NCI-H1048 (cell line): ENCODE data around the gene ADGRV1.
"Not testable (repeated sequence)": the region's sequence is repeated elsewhere in the genome, so short reads cannot be mapped to it uniquely, and the experiment has no call there.

Source experiments
- DNase-seq: peaks from one replicate; lab custom pipeline; 2025; lab: John Stamatoyannopoulos, UW

The ADGRV1 gene

DNA sequence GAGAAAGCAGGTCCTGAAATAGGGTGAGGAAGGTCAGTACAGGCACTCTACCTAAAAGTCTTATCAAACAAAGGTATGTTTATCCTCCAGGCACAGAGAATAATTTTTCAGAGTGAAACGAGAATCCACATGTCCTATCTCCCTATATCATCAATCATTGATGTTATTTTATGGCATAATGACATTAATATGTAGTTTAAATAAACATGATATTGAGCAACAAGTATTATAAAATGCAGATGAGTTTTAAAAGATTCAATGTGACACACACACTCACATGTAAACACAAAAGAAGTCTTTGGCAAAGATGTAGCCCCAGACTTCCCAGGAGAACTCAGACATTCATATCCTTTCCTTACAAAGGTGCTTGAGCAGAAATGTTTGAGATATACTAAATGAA lies 389.1 kb downstream of the ADGRV1 start:
- no peak for DNase-seq

DNA sequence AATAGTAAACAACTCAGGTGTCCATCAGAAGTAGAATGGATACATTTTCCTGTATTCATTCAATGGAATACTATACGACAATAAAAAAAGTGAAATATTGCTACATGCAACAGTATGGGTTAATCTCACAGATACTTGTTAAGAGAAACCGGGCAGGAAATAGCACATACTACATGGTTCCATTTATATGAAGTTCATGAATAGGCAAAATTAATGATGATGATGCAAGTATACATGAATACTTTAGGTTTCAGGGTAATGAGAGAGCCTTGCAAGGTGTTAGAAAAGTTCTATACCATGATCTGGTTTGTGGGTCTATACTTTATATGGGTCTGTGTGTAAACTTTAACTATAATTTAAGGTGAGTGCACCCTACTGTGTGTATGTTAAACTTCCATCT lies 390.4 kb downstream of the ADGRV1 start:
- no peak for DNase-seq

DNA sequence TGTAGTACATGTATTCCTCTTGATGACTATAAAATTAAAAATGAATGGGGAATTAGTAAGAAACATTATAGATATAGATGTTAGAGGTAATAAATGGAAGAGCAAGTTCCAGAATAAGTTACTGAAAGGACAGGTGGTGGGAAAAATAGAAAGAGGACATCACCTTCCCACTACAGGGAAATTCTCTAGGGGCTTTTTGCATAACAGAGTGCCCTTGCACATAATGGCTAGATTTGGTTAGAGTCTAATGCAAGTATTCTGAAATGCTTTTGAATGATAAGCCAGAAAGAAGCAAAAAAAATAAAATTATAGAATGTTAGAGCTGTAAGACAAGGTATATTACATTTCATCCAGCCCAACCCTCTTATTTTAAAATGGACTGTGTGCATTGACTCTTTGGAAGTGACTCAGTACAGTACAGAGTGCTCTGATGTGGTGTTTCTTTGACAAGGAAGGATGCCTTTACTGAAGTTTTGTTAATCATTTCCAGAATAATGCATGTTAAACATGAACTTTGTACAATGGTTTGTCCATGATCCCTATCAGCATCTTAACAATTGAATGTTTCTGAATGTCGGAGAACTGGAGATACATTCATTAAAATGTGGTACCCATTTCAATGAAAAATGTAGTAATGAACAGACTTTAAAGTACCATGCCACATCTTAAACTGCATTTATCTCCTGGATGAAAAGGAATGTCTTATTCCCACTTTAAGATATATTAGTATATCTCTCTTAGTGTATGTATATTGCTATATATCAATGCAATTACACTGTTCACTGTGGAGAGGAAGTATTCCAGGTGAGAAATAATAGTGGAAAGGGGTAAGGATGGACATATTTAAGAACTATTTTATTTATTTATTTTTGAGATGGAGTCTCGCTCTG lies 391.1 kb downstream of the ADGRV1 start:
- no peak for DNase-seq

DNA sequence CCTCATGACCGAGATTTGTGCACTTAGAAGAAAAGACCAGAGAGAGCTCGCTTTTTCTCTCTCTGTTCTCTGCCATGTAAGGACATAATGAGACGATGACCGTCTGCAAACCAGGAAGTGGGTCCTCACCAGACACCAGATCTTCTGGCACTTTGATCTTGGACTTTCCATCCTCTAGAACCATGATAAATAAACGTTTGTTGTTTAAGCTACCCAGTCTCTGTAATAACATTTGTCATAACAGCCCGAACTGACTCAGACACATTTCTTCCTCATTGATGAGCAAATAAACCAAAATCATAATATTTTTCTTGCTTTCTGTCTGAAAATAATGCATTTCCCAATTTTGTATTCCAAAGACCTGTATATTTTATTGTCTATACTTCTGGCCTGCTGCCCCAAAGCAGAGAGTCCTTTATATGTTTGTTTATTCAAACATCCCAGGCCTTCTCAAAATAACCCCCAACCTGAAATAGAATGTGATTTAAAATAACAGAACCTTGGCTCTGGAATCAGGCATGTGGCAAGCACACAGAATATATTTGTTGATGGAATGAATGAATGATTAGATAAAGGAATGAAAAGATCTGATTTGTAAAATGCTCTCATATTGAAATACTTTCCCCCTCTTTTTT lies 396.5 kb downstream of the ADGRV1 start:
- DNase-seq: no peak

DNA sequence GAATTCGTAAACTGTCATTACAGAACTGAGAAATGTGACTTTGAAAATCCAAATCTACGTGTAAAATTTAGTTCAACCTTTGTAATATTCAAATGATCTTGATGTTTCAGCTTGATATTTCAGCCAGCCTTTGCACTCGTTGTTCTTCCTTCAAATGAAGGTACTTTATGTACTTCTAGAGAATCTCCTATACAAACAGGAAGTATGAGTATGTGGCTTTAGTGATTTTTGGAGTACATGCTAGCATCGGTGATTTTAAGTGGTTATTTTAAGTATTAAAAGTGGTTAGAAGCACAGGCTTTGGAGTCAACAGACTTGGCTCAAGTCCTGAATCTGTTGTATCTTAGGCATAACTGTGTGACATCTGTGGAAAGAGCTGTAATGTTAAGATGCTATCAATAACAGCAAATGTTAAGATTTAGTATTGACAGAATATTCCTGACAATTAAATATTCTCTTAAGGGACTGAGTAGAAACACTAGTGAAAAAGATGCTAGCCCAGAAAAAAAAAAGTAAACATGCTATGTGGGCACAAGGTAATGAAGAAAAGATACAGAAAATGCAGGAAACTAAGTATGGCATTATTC lies 398.0 kb downstream of the ADGRV1 start:
- no peak for DNase-seq

DNA sequence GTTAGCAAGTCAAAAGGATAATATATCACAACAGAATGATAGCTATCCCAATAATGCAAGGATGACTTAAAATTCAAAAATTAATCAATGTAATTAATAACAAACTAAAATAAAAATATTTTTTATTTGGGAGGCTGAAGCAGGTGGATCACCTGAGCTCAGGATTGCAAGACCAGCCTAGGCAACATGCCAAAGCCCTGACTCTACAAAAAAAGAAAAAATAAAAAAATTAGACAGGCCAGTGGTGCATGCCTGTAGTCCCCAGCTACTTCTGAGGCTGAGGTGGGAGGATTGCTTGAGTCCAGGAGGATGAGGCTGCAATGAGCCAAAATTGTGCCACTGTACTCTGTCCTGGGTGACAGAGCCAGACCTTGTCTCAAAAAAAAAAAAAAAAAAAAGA lies 399.3 kb downstream of the ADGRV1 start:
- DNase-seq: no peak

DNA sequence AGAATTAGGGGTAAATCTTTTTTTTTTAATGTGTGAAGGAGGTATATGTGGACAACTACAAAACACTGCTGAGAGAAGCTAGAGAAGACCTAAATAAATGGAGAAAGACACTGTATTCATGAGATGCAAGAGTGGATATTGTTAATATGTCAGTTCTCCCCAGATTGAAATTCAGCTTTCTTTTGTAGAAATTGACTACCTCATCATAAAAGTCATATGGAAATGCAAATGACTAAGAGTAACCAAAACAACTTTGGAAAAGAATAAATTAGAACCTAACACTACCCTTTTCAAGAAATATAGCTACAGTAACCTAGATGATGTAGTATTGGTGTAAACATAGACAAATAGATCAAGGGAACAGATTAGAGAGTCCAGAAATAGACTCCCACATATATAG lies 400.7 kb downstream of the ADGRV1 start:
- DNase-seq: no peak

DNA sequence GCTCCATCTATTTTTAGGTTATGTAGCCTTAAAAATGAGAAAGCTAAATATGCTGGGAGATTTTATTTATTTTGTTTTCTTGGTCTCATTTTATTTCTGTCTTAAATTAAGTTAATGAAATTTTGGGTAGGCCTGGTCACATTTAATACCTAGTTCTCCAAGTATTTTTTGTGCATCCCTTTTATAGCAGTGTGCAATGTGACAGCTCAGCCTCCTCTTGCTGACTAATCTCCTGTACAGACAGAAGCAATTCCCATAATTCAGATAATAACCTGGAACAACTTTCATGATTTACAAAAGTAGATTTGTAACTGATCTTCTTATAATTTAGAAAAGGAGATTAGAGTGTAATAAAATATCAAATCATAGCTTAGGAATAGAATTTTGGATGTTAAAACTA lies 403.9 kb downstream of the ADGRV1 start:
- no peak for DNase-seq

DNA sequence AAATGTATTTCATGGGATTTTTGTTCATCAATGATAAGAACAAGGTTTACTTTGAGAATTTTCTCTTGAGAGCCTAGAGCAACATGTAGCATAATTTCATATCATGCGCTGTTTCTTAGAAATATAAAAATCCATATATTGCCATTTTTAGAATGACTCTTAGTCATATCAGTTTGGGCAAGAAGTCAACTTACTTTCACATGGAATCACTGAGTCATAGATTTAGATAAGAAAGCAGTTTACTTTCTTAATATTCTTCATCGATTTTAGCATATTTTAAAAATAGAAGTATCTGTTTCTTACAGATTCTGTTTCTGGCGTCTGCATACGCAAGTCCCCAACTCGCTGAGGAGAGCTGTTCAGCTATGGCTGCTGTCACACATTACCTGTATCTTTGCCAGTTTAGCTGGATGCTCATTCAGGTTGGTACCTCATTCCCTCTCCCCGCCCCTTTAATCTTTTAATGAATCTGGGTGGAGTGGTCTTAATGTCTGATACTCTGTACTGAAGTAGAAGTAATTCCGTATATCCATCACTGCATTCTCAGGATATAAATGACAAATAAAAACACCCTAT lies 406.6 kb downstream of the ADGRV1 start:
- no peak for DNase-seq

DNA sequence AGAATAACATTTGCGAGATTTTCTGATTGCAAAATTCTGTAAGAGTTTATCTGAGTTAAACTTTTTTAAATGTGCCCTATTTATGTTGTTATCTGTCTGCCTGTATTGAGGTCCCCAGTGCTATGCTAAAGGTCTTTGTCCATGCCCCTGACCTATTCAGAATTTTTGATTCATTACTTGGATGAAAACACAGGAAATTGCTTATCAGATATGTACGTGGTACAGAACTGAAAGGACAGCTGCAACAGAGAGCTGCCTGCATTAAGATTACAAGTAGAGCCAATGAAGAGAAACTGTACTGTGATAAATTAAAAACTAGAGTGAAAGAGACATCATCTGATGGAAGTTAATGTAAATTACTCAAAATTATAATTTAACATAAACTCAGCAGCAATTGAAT lies 408.8 kb downstream of the ADGRV1 start:
- no peak for DNase-seq

DNA sequence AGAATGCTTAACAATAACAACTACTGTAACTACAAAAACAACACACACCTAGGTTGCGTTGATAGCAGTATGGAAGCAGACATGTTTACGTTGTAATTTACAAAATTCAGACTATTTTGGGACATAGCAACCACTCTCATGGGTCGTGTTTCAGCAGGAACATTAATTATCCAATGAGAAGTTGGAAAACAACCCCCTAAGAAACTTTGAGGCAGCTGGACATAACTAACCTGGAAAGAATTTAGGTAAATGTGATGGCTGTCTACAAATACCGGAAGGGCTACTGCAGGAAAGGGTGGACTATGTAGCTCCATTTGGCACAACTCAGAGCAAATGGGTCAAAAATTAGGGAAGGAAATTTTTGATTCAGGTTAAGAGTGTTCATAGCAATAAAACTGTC lies 409.3 kb downstream of the ADGRV1 start:
- no peak for DNase-seq

DNA sequence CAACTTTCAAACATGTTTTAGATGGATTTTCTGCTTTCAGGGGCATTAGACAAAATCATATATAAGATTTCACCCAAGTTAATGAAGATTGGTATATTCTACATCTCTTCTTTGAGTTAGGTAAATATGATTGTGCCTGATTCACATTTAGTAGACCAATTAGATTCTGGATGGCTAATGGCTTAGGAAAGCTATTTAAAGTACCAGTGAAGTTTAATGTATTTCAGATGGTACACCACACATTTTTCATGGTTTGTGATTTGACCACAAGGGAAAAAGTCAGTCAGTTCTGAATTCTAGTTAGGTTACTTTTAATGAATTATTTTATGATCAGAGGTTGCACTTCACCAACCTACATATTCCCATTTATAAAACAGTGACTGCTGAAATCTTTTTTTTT lies 409.7 kb downstream of the ADGRV1 start:
- DNase-seq: no peak

DNA sequence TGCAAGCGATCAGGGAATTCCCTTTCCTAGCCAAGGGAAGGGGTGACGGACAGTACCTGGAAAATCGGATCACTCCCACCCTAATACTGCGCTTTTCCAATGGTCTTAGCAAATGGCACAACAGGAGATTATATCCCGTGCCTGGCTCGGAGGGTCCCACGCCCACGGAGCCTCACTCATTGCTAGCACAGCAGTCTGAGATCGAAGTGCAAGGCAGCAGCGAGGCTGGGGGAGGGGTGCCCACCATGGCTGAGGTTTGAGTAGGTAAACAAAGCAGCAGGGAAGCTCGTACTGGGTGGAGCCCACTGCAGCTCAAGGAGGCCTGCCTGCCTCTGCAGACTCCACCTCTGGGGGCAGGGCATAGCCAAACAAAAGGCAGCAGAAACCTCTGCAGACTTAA lies 411.3 kb downstream of the ADGRV1 start:
- DNase-seq: not testable (repeated sequence)

DNA sequence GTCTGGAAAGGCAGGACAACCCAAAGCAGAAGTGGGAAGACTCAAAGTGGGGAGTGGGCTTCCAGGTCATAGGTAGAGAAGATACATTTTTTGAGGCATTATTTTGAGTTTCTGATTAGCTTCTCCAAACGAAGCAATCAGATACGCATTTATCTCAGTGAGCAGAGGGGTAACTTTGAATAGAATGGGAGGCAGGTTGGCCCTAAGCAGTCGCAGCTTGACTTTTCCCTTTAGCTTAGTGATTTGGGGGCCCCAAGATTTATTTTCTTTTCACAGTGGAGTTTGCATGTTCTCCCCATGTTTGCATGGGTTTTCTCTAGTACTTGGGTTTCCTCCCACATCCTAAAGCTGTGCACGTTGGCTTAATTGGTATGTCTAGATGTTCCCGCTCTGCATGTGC lies 422.6 kb downstream of the ADGRV1 start:
- DNase-seq: no peak

DNA sequence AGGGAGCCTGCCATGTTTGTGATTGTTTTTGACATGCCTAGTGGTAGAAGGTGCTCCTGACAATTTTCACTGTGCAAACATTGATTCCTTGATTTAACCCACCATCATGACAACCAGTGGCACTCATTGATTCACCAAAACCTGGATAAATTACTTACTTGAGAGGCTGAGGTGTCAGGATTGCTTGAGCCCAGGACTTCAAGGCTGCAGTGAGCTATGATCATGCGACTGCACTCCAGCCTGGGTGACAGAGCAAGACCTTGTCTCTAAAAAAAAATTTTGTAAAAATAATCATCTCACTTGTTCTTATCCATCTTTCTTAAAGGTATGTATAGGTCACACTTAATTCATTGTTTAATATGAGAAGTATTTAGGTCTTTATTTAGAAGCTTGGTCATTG lies 423.2 kb downstream of the ADGRV1 start:
- no peak for DNase-seq

DNA sequence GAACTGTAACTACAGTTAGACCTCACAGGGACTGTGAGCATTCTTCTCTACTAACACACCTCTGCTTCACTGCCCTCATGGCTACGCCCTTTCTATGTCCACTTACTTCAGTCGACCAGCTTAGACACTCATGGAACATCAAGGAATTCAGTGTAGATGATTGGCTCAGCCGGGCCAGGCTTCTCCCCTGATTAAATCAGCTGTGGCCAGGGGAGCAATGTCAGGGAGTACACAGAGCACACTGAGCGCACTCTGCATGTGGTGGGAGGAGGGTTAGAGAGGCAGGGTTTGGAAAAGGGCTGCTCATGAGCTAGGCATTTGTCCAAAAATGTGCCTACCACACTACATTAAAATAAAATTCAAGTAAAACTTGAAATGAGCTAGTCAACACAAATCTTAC lies 424.0 kb downstream of the ADGRV1 start:
- DNase-seq: no peak

DNA sequence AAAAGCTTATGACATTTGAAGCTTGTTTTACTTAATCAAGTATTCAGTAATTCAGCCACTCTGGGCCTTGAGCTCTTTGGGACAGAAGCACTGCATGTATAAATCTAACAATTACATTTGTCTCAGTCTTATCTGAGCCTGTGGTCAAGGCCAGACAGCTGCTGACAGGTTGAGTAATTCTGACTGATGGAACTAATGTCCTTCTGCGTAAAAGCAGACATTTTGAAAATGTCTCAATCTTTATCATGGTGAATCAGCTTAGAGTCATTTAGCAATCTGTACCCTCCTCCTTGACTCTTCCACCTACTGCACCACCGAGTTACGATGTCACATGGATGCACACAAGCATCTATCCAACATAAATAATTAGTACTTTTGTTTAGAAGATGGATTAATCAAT lies 424.6 kb downstream of the ADGRV1 start:
- no peak for DNase-seq

DNA sequence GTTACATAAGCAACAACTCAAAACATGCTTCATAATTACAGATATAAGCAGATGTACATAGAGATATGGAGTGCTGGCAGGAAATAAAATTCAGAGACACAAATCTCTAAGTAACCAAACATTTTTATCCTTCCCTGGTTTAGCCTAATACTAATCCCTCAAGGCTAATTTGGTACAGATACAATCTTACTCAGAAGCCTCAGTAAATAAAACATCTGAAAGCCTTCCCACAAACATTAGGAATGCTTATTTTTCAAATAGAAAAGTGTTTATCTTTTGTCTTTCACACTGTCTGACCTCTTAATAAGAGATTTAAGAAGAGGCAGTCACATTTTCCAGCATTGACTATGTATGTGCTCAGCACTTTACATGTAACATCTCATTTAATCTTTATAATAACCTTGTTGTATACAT lies 425.1 kb downstream of the ADGRV1 start:
- DNase-seq: no peak

DNA sequence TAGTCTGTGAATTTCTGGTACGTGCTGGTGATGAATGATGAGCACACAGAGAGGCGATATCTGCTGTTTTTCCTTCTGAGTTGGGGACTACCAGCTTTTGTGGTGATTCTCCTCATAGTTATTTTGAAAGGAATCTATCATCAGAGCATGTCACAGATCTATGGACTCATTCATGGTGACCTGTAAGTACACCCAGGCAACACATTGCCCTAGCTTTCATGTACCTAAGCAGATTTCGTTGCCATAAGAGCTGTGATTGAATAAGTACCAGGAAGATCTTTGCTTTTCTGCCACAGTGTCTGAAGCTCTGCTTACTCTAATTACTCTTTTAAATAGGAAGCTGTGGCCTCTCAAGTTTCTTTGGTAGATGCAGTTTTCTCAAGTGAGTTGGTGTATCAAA lies 426.7 kb downstream of the ADGRV1 start:
- DNase-seq: no peak

DNA sequence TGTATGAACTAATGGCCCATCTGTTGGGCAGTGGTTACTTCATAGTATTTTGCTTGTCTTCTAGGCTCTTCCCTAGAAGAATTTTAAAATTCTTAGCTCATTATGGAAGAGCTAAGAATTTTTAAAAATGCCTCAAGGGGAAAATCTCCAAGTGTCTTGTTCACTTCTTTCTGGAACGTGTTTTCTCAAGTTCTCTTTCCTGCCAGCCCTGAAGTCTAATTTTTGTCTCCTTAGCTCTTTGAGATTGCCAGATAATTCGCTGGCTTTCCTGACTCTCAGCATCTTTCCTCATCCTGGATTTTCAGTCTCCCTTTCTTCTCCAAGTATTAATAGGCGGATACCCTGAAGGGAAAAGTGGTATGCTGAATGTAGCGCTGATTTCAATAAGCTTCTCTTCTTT lies 429.1 kb downstream of the ADGRV1 start:
- DNase-seq: no peak

DNA sequence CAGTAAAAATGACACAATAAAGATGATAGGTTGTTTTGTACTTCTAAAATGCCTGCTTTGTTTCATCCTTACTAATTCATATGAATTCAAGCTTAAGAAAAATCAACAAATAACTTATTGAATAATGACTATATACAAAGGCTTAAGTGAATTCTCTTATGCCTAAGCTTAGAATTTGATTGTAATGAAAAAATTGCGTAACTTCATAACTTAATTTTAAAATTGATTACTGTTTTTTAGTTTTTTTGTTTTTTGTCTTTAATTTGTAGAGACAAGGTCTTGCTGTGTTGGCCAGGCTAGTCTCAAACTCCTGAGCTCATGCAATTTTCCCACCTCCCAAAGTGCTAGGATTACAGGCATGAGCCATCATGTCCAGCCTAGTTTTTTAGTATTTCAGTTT lies 432.6 kb downstream of the ADGRV1 start:
- DNase-seq: no peak

DNA sequence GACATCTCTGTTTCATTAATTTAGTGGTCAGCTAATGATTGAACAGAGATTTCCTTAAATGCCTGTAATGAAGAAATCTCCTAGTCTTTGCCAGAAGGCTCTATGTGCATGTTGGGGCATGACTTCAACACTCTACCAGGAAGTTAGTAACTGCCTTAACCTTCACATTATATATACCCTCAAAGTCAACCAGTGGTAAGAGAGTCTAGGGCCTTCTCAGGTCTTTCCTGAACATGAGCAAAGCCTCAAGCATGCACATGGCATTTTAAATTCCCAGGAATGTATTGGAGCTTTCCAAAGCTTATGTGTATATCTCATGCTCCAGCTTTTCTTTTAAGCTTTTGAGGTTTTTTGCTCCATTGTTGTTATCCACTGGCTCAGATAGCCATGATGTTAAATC lies 436.2 kb downstream of the ADGRV1 start:
- DNase-seq: no peak

DNA sequence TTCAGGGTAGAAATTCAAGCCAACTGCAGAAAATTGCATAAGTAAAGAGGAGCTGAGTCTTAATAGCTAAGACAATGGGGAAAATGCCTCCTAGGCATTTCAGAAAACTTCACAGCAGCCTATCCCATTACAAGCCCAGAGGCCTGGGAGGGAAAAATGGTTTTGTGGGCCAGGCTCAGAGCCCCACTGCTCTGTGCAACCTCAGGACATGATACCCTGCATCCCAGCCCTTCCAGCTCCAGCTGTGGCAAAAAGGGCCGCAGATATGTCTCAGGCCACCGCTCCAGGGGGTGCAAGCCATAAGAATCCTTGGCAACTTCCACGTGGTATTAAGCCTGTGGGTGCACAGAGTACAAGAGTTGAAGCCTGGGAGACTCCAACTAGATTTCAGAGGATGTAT lies 437.5 kb downstream of the ADGRV1 start:
- no peak for DNase-seq
